ENCODE results near the gene CCNB1IP1.

- TF ChIP-seq, protein P1, sequence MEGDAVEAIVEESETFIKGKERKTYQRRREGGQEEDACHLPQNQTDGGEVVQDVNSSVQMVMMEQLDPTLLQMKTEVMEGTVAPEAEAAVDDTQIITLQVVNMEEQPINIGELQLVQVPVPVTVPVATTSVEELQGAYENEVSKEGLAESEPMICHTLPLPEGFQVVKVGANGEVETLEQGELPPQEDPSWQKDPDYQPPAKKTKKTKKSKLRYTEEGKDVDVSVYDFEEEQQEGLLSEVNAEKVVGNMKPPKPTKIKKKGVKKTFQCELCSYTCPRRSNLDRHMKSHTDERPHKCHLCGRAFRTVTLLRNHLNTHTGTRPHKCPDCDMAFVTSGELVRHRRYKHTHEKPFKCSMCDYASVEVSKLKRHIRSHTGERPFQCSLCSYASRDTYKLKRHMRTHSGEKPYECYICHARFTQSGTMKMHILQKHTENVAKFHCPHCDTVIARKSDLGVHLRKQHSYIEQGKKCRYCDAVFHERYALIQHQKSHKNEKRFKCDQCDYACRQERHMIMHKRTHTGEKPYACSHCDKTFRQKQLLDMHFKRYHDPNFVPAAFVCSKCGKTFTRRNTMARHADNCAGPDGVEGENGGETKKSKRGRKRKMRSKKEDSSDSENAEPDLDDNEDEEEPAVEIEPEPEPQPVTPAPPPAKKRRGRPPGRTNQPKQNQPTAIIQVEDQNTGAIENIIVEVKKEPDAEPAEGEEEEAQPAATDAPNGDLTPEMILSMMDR (IDR thresholded peaks at IDR 0.05) = peak in 1 of 12 donors; percentile 11
- TF ChIP-seq POLR2A (IDR thresholded peaks at IDR 0.05) = peak in 1 of 2 donors; percentile 85
These were observed 10.2 kb upstream of the CCNB1IP1 start, which contains the start of gene PARP2 for GRCh38 chr14:20343092-20343861.
